AG09319 (cell line): ENCODE results near the gene TMEM106A.
"Not testable (repeated sequence)": the region's sequence is repeated elsewhere in the genome, so short reads cannot be mapped to it uniquely, and the experiment has no call there.

ENCODE experiments used
- DNase-seq: peaks from one replicate; pipeline ENCODE4 v3.0.0-alpha.2; 2010; ENCODE audit warnings: low read depth; ENCODE audit errors: extremely low read depth
- CTCF ChIP-seq: IDR thresholded peaks from 2 replicates; pipeline ENCODE4 v1.5.1; 2011; ENCODE audit warnings: low read depth, mild to moderate bottlenecking, inconsistent platforms, low read length, moderate library complexity

The TMEM106A gene

DNA sequence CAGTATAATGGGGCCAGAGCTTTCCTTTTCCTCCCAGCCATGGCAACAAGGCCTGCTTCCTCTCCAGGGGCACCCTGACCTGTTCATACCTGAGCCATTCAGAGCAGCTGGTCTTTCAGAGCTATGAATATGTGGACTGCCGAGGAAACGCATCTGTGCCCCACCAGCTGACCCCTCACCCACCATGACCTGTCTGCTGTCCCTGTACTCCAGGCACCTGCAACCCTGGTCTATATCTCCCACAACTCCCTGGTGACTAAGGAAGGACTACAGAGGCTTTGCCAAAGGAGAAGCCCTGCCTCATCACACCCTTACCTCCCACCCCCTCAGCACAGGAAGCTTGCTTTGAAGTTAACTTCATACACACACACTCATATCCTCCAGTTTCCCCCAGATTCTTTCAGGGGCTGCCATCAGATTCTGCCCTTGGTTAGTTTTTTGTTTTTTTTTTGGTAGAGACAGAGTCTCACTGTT, 6.0 kb downstream of the TMEM106A start:
- TF ChIP-seq CTCF, result no peak
- DNase-seq, result no peak

DNA sequence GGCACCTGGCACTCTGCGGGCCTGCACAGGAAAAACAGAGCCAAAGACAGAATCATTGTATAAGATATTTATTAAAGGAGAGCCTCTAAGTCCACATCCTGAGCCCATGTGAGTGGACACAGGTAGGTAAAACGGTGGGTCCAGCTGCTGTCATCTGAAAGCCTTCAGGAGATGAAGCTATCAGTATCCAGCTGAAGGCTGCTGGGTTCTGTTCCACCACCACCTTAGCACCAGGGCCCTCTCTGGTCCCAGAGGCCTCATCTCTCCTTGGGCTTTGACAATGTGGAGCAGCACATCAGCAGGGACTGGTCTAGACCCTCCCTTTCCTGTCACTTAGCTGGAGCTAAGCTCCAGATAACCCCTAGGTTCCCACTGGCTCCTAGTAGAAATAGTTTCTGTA, 7.3 kb downstream of the TMEM106A start:
- TF ChIP-seq CTCF, result no peak
- DNase-seq, result no peak

GRCh38 chr17:43219746-43220380, 8.2 kb downstream of the TMEM106A start:
- DNase-seq, result no peak
- no peak for TF ChIP-seq CTCF

DNA sequence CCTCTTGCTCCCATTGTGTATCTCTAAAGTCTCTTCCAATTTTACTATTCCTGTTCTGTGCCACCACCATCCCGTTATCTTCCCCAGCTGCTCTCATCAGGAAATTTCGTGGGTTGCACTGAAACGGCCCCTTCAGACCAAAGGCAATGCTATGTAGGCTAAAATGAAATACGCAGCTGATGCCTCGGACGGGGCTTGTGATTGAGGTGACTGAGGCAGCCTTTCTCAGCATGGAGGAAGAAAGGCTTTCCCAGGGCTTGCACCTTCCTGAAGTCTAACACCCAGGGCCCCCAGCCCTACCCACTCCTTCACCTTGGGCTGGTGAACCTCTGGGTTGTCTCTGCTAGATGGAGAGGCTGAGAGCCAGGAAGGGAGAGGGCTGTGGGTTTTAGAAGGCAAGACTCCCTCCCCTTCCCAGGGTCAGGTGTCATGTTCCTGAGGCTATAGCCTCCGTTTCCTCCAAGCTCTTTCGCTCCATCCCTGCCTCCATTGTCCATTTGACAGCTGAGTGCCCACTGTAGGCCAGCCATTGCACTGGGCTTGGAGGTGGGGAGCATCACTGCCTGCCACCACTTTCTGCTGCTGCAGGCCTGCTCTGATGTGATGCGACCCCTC, 8.9 kb downstream of the TMEM106A start:
- TF ChIP-seq CTCF, result no peak
- no peak for DNase-seq

GRCh38 chr17:43224146-43224705, 12.6 kb downstream of the TMEM106A start:
- TF ChIP-seq CTCF, result no peak
- no peak for DNase-seq

- DNase-seq, result no peak
- TF ChIP-seq CTCF, result no peak
Measured at GRCh38 chr17:43226393-43226792, 14.7 kb downstream of the TMEM106A start.

DNA sequence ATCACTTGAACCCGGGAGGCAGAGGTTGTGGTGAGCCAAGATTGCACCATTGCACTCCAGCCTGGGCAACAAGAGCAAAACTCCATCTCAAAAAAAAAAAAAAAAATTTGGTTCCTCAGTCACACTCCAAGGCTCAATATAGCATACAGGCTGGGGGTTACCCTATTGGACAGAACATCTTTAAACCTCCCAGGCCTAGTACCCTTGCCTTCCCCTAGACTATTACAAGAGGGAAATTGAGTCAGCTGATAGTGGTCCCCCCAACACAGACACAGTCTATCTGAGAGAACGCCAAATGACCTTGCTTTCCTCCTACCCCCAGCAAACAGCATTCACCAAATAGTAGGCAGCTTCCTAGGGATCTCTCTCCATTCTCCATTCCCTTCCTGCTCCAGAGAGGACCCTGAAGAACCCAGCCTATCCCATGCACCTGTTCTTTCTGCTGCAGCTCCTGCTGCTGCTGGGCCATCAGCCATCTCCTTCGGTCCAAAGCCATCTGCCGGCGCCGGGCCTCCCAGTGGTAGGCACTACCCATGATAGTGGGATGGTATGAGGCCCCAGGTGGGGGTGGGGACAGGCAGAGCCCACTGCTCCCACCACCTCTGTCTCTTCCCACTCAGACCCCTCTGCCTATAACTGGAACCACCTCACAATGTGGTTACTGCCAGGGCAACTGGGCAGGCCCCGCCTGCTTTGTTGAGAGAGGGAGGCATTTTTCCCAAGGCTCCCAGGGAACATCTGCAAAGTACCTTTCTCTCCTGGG, 16.5 kb downstream of the TMEM106A start, which contains the start of gene CCDC200:
Gene CCDC200, minus strand, starts transcription at position 604 of the 763 bp plus-strand sequence. Its CDS starts 69 bp downstream, at position 535.
- not testable (repeated sequence) for DNase-seq

DNA sequence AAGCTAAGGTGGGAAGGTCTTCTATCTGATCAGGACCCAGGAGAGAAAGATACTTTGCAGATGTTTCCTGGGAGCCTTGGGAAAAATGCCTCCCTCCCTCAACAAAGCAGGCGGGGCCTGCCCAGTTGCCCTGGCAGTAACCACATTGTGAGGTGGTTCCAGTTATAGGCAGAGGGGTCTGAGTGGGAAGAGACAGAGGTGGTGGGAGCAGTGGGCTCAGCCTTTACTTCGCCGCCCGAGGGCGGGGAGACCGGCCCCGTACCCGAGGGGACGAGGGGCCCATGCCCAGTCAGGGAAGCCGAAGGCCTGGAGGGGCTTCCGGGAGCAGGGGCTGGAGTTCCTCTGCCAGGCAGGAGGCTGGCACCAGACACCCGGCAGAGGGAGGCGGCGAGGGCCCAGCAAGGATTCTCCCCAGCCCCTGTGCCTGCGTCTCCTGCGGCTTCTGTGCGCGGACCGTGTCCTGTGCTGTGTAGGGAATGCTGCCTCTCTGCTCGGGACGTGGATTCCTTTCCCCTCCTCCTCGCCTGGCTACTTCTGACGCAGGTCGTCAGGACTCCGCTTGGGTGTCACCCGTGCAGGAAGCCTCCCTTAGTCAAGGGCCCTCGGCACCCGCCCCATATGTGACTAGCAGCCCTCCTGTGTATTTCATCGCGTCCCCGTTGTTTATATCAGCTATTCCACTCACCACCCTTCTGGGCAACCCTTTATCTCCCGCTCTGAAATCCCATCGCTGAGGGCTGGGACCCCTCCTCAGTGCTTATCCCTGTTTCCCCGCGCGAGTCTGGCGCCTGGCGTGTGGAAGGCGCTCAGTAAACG, 19.7 kb downstream of the TMEM106A start:
- not testable (repeated sequence) for DNase-seq

DNA sequence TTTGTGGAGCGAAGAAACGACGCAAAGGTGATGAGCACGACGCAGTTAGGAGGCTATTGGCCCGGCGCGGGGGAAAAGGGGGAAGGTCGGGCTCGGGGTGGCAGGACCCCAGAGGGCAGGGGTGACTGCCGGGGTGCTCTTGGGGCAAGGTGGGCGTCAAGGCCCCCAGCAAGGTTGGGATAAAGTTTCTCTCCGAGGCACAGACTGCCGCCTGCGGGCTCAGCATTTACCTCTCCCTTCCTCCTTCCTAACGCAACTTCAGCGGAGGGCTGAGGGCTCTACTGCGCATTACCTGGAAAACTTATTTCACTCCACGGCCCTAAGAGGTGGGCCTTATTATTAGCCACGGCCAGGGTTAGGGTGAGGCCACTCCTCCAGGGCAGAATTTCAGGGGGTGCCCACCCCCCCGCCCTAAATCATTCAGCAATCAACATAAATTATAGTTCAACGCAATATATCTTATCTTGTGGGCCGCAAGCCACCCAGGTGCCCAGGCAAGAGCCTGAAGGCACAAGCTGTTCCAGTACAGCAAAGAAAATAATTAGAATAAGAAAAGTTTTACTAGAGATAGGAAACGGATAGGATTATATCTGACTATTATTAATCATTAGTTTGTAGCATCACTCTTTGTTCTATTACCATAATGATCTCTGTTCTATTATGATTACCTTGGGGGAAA, 20.5 kb downstream of the TMEM106A start:
- DNase-seq, result not testable (repeated sequence)

GRCh38 chr17:43233263-43233662, 21.6 kb downstream of the TMEM106A start:
- DNase-seq, result not testable (repeated sequence)

DNA sequence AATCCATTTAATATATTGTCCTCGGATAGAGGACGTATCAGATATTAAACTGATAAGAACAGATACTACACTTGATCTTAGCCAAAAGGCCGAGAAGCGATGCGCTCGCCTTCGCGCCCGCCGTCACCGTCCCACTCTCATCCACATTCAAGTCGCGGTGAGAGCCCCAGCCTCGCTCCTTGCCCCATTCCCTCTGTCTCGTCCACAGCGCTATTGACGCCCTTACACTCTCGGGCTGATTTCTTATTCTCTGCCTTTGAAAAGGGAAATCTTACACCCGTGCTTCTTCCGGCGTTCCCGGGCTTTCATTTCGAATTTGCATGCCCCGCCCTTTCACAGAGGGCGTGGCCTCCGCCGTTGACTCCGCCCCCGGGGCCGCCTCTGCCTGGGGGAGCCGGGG, 22.2 kb downstream of the TMEM106A start, which contains the start of gene RNU2-1:
Gene RNU2-1, minus strand, starts transcription at position 101 of the 400 bp plus-strand sequence.
- DNase-seq, result not testable (repeated sequence)
